ENCODE results near the gene KIAA0753. TPM values are rescaled to one million over a fixed set of nuclear protein-coding genes. Genes with fewer than 3 reads are reported as not detected.

The KIAA0753 gene
- total and polyA plus RNA-seq, 10 of the 15 experiments (the other 5 are each of a cell fraction or from before 2014, with no cell fraction given), result 2.2 to 15.2 (median 7.7) TPM

DNA sequence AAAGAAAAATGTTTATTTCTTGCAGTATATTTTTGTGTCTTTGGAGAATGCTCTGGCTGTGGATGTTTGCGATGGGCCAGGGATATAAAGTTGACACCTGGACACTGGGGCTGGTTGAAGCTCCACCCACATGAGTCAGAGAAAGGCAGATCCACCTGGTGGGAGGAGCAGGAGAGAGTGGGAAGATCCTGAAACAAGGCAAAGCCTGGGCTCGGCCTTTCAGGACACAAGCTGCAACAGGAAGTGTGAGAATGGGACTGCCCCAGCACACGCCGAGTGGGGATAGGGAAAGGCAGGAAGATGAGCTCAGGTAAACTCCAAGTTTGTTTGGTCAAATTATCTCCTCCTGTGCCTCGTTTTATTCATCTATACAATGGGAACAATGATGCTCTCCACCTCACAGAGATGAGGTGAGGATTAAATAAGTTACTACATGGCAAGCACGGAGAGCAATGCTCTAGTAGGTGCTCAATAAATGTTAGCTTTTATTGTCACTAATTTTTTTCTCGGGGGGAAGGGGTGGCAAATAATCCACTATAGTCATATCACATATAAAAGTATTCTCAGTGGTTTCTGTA lies 62.7 kb downstream of the KIAA0753 start:
- Histone ChIP-seq H3K79me2 (ENCODE audit: control insufficient read depth, insufficient read depth, low read length) (no peaks in the 10 kb centered on the region), H3K4me3 (no peak overlapping the region), H3K9ac (ENCODE audit: control insufficient read depth, insufficient read depth, low read length) (no peak overlapping the region), H3K4me2 (ENCODE audit: control insufficient read depth, insufficient read depth) (no peak overlapping the region), H3K4me1 (ENCODE audit: control insufficient read depth, insufficient read depth, low read length) (peaks cover 13% of the 10 kb centered on the region), H3K27me3 (replicated peaks in 1 of 2; ENCODE audit: control insufficient read depth in 2 of 2, insufficient read depth in 2 of 2, low read length in 1 of 2) (no peaks in the 10 kb centered on the region), H3K27ac (ENCODE audit: control insufficient read depth, insufficient read depth) (no peak overlapping the region), H4K20me1 (ENCODE audit: control insufficient read depth, insufficient read depth) (no peaks in the 10 kb centered on the region), H3K36me3 (ENCODE audit: control insufficient read depth in 2 of 2, insufficient read depth in 2 of 2, low read length in 1 of 2) (peaks cover 0 to 3% of the 10 kb centered on the region in 2 experiments; a peak in 1 of 4 replicates), H3K9me3 (replicated peaks; ENCODE audit: control insufficient read depth, insufficient read depth, low read length) (no peaks in the 10 kb centered on the region), H2AFZ (ENCODE audit: control insufficient read depth, low read depth, low read length) (no peak overlapping the region)
- ChIA-PET SMC1A (ENCODE audit: uncharacterized antibody, unreplicated experiment) (no interaction called here), POLR2A (no interaction called here), CTCF (interaction anchor here (0.6 kb wide), 2 partner anchors 65 to 1247 kb away, joined by 3 to 4 read pairs; no protein-coding TSS in a partner anchor), RAD21 (ENCODE audit: unreplicated experiment) (no interaction called here)
- TF ChIP-seq KLF5 (IDR thresholded peaks at IDR 0.05; ENCODE audit: partially characterized antibody) (no peak), SMARCA5 (IDR thresholded peaks at IDR 0.05) (no peak), ZNF274 (IDR thresholded peaks at IDR 0.05; ENCODE audit: insufficient read depth, insufficient read length) (no peak), FOS (IDR thresholded peaks at IDR 0.05; ENCODE audit: borderline replicate concordance, extremely low read depth, insufficient read length) (no peak), ZBTB11 (CRISPR knock-in tag; IDR thresholded peaks at IDR 0.05) (no peak), KDM1A (IDR thresholded peaks at IDR 0.05; ENCODE audit: borderline replicate concordance) (no peak), TARDBP (IDR thresholded peaks at IDR 0.05; ENCODE audit: borderline replicate concordance) (no peak), NR2C1 (IDR thresholded peaks at IDR 0.05) (no peak), EP300 (IDR thresholded peaks at IDR 0.05; ENCODE audit: borderline replicate concordance in 1 of 2, control insufficient read depth in 1 of 2, low read depth in 2 of 2, low read length in 2 of 2) (no peak), RELA (IDR thresholded peaks at IDR 0.05; ENCODE audit: borderline replicate concordance, partially characterized antibody) (no peak), LARP7 (IDR thresholded peaks at IDR 0.05) (no peak)
- TF ChIP-seq, protein P1, sequence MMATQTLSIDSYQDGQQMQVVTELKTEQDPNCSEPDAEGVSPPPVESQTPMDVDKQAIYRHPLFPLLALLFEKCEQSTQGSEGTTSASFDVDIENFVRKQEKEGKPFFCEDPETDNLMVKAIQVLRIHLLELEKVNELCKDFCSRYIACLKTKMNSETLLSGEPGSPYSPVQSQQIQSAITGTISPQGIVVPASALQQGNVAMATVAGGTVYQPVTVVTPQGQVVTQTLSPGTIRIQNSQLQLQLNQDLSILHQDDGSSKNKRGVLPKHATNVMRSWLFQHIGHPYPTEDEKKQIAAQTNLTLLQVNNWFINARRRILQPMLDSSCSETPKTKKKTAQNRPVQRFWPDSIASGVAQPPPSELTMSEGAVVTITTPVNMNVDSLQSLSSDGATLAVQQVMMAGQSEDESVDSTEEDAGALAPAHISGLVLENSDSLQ (IDR thresholded peaks at IDR 0.05), result no peak
- TF ChIP-seq, protein P2, sequence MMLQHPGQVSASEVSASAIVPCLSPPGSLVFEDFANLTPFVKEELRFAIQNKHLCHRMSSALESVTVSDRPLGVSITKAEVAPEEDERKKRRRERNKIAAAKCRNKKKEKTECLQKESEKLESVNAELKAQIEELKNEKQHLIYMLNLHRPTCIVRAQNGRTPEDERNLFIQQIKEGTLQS (IDR thresholded peaks at IDR 0.05; ENCODE audit: borderline replicate concordance, extremely low read depth, low read depth, low read length), result no peak
- TF ChIP-seq, protein P3, sequence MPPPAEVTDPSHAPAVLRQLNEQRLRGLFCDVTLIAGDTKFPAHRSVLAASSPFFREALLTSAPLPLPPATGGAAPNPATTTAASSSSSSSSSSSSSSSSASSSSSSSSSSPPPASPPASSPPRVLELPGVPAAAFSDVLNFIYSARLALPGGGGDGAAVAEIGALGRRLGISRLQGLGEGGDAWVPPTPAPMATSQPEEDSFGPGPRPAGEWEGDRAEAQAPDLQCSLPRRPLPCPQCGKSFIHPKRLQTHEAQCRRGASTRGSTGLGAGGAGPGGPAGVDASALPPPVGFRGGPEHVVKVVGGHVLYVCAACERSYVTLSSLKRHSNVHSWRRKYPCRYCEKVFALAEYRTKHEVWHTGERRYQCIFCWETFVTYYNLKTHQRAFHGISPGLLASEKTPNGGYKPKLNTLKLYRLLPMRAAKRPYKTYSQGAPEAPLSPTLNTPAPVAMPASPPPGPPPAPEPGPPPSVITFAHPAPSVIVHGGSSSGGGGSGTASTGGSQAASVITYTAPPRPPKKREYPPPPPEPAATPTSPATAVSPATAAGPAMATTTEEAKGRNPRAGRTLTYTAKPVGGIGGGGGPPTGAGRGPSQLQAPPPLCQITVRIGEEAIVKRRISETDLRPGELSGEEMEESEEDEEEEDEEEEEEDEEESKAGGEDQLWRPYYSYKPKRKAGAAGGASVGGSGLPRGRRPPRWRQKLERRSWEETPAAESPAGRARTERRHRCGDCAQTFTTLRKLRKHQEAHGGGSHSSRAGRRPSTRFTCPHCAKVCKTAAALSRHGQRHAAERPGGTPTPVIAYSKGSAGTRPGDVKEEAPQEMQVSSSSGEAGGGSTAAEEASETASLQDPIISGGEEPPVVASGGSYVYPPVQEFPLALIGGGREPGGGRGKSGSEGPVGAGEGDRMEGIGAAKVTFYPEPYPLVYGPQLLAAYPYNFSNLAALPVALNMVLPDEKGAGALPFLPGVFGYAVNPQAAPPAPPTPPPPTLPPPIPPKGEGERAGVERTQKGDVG (CRISPR knock-in tag; IDR thresholded peaks at IDR 0.05), result no peak
- DNase-seq (ENCODE audit: low read depth, low spot score) (no peak), ATAC-seq (no peak), FAIRE-seq (no peak)
- in situ Hi-C loops (cut with MboI), result no loop called here
- WGBS (ENCODE audit: insufficient coverage, insufficient replicate concordance, low lambda C conversion rate, missing lambda C conversion rate), result 85% methylated on average over 7 of the region's 7 CpGs
- intact Hi-C loops (cut with micrococcal nuclease; ENCODE audit: unreplicated experiment), result no loop called here
- no TSS peak for BruUV-seq (replicated peaks)
